GM19455 (cell line): ENCODE data around the gene PPIB.
A peak's percentile ranks its signal among the peaks of the same experiment; 100 is the strongest.

ENCODE experiments used
- ATAC-seq: cut with Tn5 transposase; IDR thresholded peaks from one replicate; pipeline ENCODE4 v1.9.1; 2021; ENCODE audit not compliant: unreplicated experiment

PPIB gene

GRCh38 chr15:64162869-64163658 is at the start of gene PPIB:
Gene PPIB (minus strand): TSS chr15:64163022. CDS start chr15:64162986, 36 bp downstream.
- ATAC-seq = peak; percentile 86

- no peak for ATAC-seq
Measured at GRCh38 chr15:64211696-64212095, 48.9 kb upstream of the PPIB start.

DNA sequence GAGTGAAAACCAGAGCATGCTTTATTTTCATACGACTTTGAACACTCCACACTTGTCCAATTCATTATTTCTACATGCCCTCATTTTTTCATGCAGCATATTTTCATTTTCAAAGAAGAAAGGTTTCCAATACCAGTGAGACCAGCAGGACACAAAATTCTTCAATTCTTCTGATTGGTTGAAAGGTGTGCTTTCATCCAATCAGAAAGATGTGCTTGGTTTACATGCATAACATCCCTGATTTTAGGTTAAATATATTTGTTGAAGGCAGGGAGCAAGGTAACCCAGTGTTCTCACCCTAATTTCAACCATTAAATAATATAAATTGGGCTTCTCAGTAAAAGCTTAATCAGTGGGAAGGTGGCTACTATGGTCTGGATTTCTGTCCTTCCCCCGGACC is 47.5 kb upstream of the PPIB start:
- no peak for ATAC-seq

DNA sequence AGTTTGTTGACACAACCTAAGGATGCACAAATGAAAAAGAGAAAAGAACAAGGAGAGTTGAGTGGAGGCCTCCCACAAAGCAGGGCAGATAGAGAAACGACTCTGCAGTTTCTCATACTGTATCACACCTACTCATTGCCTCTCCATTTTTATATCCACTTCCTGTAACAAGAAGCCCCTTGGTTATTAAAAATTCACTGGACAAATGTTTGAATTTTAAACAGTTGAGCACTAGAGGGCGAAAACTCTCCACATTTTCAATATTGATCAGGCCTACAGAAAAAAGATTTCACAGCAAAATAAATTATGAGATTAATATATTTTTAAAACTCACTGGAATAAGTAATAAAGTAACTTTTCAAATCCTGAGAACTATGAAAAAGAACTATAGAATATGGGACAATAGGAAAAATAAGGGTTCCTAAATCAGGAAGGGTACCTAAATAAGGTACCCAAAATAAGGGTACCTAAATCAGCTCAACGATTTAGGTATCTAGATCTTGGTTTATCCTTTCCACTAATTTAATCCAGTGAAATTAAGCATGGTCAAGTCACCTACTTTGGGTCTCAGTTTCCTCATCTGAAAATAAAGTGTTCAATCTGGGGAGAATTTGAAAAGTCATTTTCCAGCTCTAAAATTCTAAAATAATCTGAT is 47.0 kb upstream of the PPIB start:
- ATAC-seq = no peak

- no peak for ATAC-seq
Measured at GRCh38 chr15:64205202-64205601, 42.4 kb upstream of the PPIB start.

DNA sequence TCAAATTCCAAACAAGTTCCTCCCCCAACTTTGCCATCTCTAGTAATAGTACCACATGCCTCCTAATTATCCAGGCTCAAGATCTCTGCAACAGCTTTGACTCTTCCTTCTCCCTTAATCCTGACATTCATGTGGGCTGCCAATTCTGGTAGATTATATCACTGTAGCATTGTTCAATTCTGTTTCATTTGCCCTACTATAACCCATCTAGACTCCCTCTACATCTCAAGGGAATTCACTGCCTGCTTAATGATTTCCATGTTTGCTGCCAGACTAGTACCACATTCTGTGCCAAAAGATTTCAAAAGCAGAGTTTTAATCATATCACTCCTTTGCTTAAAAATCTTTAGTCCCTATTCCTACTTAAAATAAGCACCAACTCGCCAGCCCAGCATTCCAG is 34.6 kb upstream of the PPIB start:
- ATAC-seq = no peak

- ATAC-seq = no peak
Measured at GRCh38 chr15:64193971-64194370, 31.1 kb upstream of the PPIB start.

DNA sequence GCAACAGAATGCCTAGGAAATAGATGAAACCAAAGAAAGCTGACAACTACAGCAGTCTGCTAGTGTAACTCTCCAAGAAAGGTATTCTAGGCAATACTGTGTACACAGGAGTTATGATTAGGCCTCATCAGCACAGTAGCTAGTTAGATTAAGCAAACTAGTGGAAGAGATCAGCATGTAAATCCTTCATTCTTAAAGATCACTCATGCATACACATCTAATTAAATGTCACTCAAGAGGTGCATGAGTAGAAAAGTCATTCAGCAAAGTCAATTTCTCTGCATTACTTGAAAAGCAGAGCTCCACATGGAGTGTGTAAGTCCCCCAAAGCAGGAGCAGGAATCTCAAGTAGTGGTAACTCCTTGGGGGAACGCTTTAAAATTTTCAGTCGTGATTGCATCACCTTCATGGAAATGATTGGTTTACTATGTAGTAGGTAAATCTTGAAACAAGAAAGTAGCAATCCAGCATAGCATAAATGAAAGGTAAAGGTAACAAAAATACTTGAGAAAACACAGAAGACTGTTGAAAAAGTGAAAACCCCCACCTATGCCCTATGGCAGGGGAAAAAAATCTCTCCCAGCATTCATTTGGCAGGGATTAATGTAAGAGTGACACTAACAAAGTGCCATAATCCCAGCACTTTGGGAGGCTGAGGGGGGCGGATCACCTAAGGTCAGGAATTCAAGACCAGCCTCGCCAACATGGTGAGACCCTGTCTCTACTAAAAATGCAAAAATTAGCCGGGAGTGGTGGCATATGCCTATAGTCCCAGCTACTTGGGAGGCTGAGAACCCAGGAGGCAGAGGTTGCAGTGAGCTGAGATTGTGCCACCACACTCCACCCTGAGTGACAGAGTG is 29.4 kb upstream of the PPIB start:
- ATAC-seq = no peak

GRCh38 chr15:64187396-64188191 is 24.8 kb upstream of the PPIB start:
- ATAC-seq = no peak

- no peak for ATAC-seq
Measured at GRCh38 chr15:64185146-64185911, 22.5 kb upstream of the PPIB start.

DNA sequence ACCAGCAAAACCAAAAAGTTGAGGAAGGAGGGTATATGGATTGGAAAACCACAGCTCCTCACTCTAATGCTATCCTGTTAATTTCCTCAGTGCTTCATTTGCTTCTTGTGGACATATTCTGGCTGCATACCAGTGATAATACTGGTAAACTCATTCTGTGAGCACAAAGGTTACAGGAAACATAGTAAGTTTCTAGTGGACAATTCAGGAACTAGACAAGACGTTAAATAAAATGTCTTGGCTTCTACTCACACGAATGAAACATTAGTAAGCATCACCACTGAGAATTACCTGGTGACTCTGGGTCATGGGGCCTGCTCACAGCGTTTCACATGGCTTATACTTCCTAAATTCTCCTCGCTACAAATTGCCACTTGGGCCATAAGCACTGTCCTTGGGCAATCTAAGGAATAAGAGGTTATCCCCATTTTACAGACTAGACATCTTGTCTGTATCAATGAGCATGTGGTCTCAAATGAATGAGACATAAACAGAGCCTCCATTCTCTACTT is 20.1 kb upstream of the PPIB start:
- no peak for ATAC-seq

GRCh38 chr15:64180235-64180824 is 17.5 kb upstream of the PPIB start:
- no peak for ATAC-seq

DNA sequence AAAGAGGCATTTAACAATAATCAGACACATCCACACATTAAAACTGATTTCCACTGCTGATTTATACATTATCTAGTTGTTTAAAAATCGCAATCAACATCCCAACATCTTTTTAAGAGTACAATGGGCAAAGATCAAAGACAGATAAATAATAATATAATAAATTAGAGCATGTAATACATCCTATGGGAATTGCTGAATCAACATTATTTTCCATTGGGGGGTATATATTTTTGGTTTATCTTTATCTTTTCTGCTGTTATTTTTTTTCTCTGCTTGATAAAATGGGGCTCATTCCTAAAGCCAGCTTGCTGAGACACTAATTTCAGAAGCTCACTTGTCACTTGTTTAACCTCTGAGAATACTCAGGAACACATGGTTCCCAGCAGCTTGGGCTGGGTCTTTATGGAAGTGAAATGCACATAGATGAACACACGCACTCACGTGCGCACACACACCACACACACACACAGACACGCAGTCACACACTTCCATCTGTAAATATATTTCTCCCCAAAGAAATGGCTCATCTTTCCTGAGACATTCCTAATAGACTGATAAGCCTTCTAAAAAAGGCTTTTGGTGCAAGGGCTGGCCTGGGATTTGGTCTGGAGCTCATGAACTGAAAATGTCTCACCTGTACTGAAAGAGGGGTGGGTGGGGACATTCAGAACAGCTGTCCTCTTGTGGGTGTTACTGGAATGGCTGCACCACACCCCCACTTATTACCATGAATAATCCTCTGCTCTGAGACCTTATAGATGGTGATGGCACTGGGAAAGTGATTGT is 3.5 kb upstream of the PPIB start:
- ATAC-seq = no peak

DNA sequence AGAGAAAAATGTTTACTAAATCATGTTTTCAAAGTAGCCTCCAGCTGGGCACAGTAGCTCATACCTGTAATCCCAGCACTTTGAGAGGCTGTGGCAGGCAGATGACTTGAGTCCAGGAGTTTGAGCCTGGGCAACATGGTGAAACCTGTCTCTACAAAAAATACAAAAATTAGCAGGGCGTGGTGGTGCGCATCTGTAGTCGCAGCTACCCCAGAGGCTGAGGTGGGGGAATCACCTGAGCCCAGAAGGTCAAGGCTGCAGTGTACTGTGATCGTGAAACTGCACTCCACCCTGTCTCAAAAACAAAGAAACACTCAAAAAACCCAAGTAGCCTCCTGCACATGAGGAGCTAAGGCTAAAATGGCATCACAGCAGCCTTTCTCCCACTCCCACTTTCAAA is 1.6 kb upstream of the PPIB start:
- ATAC-seq = no peak

DNA sequence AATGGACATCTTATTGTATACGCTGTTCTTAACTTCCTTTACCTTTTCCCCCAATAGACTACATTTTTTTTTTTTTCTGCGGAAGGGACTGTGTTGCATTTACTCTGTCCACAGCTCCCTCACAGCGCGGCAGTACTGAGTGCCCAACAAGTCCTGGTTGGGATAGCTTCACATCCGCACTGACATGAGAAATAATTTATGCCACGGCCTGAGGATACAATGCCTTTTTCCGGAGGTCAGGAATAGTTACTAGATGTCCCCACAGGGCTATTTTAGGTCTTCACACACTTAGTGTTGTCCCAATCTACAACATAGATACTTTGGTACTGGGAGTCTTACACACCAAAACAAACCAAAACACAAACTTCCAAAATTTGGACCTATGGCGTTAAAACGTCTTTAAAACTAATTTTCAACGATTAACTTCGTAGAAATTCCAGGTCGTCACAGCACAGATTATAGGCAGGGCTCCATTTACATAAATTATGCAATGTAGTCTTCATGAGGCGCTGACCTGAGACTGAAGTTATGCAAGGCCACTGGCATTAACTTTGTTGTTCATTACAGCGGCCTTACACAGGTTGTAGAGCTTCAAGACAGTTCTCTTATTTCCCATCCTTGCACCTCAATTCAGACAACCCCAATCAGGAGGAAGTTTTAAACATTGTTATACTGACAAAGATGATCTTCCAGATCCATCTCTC is 989 bp upstream of the PPIB start:
- peak; percentile 4 for ATAC-seq

GRCh38 chr15:64162478-64162868 is 349 bp downstream of the PPIB start:
- peak; percentile 31 for ATAC-seq

DNA sequence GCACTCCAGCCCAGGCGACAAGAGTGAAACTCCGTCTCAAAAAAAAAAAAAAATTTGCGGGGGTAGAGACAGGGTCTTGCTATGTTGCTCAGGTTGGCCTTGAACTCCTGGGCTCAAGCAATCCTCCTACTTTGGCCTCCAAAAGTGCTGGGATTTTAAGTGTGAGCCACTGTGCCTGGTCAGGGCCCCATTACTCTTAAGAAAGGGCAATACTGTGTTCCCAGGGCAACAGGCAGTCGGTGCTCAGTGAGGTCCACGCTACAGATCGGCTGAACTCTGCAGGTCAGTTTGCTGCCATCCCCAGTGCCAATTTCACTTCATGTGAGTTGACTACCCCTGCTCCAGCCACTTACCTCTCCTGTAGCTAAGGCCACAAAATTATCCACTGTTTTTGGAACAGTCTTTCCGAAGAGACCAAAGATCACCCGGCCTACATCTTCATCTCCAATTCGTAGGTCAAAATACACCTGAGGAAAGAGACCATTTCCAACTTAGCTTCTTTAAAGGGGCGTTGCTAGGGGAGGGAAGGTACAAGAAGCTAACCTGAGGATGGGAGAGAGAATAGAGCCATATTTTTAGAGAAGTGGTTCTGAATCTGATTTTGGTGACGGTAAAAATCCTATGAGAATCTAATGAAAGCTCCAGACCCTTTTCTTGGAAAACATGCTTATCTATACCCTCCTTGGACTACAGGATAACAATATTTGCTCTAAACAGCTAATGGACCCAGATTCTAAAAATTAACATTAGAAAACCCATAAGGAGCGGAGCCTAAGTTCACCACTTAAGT is 939 bp downstream of the PPIB start:
- ATAC-seq = no peak
